SK-N-SH treated with all-trans-retinoic acid at 6 μM for 48 hours (cell line): ENCODE results near the gene LPP.

ENCODE experiments used
- ATAC-seq: fragments of 200-7000 bp; cut with Tn5 transposase; 3 replicates; pipeline ENCODE4 v1.9.1; 2020; ENCODE audit warnings: mild to moderate bottlenecking, moderate library complexity
- BACH2 ChIP-seq: fragments of 250-450 bp; sonication (Bioruptor Pico); IDR thresholded peaks from 2 replicates; pipeline ENCODE4 v1.9.0; 2021; ENCODE audit warnings: mild to moderate bottlenecking, borderline replicate concordance
- CREB5 ChIP-seq: fragments of 250-450 bp; sonication (Bioruptor Pico); IDR thresholded peaks from 2 replicates; pipeline ENCODE4 v1.5.1; 2020; ENCODE audit warnings: low read depth, mild to moderate bottlenecking, moderate library complexity
- CSDC2 ChIP-seq: fragments of 250-450 bp; sonication (Bioruptor Pico); IDR thresholded peaks from 2 replicates; pipeline ENCODE4 v1.5.0; 2020; ENCODE audit warnings: mild to moderate bottlenecking, moderate library complexity
- ESRRG ChIP-seq: fragments of 250-450 bp; sonication (Bioruptor Pico); IDR thresholded peaks from 2 replicates; pipeline ENCODE4 v1.6.1; 2021; ENCODE audit warnings: mild to moderate bottlenecking
- GLIS3 ChIP-seq: fragments of 250-450 bp; sonication (Bioruptor Pico); IDR thresholded peaks from 2 replicates; pipeline ENCODE4 v1.5.0; 2020; ENCODE audit warnings: mild to moderate bottlenecking, moderate library complexity
- OSR1 ChIP-seq: fragments of 250-450 bp; sonication (Bioruptor Pico); IDR thresholded peaks from 2 replicates; pipeline ENCODE4 v1.8.0; 2022; ENCODE audit warnings: moderate library complexity, mild to moderate bottlenecking, inconsistent platforms
- POU6F1 ChIP-seq: fragments of 250-450 bp; sonication (Bioruptor Pico); IDR thresholded peaks from 2 replicates; pipeline ENCODE4 v1.8.0; 2021; ENCODE audit warnings: low read depth, mild to moderate bottlenecking, moderate library complexity, borderline replicate concordance
- PPARA ChIP-seq: fragments of 250-450 bp; sonication (Bioruptor Pico); IDR thresholded peaks from 2 replicates; pipeline ENCODE4 v1.5.0; 2020; ENCODE audit warnings: mild to moderate bottlenecking, borderline replicate concordance
- RARB ChIP-seq: fragments of 250-450 bp; sonication (Bioruptor Pico); IDR thresholded peaks from 2 replicates; pipeline ENCODE4 v1.8.0; 2021; ENCODE audit warnings: mild to moderate bottlenecking, moderate library complexity
- SNAI2 ChIP-seq: fragments of 250-450 bp; sonication (Bioruptor Pico); IDR thresholded peaks from 2 replicates; pipeline ENCODE4 v1.5.0; 2020; ENCODE audit warnings: mild to moderate bottlenecking, moderate library complexity
- TCF4 ChIP-seq: fragments of 250-450 bp; sonication (Bioruptor Pico); IDR thresholded peaks from 2 replicates; pipeline ENCODE4 v1.8.0; 2021; ENCODE audit warnings: mild to moderate bottlenecking, moderate library complexity, borderline replicate concordance
- TOX ChIP-seq: fragments of 250-450 bp; sonication (Bioruptor Pico); IDR thresholded peaks from 2 replicates; pipeline ENCODE4 v1.8.0; 2021; ENCODE audit warnings: mild to moderate bottlenecking, moderate library complexity, borderline replicate concordance
- ZC3H10 ChIP-seq: fragments of 250-450 bp; sonication (Bioruptor Pico); IDR thresholded peaks from 2 replicates; pipeline ENCODE4 v1.5.1; 2021; ENCODE audit warnings: mild to moderate bottlenecking, moderate library complexity
- ZFP3 ChIP-seq: fragments of 250-450 bp; sonication (Bioruptor Pico); IDR thresholded peaks from 2 replicates; pipeline ENCODE4 v1.5.0; 2020; ENCODE audit warnings: mild to moderate bottlenecking, moderate library complexity
- ZFP30 ChIP-seq: fragments of 450-650 bp; formaldehyde crosslinking; IDR thresholded peaks from 2 replicates; pipeline ENCODE4 v1.5.0; 2022; ENCODE audit warnings: mild to moderate bottlenecking, moderate library complexity
- ZNF565 ChIP-seq: fragments of 450-650 bp; formaldehyde crosslinking; conservative IDR thresholded peaks from 2 replicates; pipeline ENCODE4 v1.5.0; 2020; ENCODE audit warnings: low read depth, mild to moderate bottlenecking, moderate library complexity
- ZNF70 ChIP-seq: fragments of 450-650 bp; formaldehyde crosslinking; IDR thresholded peaks from 2 replicates; pipeline ENCODE4 v1.5.0; 2020; ENCODE audit warnings: mild to moderate bottlenecking, moderate library complexity
- ZNF8 ChIP-seq: fragments of 450-650 bp; formaldehyde crosslinking; IDR thresholded peaks from 2 replicates; pipeline ENCODE4 v1.5.0; 2020; ENCODE audit warnings: mild to moderate bottlenecking, moderate library complexity
- TF ChIP-seq, protein P1 (sequence below): fragments of 250-450 bp; sonication (Bioruptor Pico); IDR thresholded peaks from 2 replicates; pipeline ENCODE4 v1.5.1; 2021; ENCODE audit warnings: mild to moderate bottlenecking, moderate library complexity
- TF ChIP-seq, protein P2 (sequence below): fragments of 250-450 bp; sonication (Bioruptor Pico); IDR thresholded peaks from 2 replicates; pipeline ENCODE4 v1.8.0; 2020; ENCODE audit warnings: mild to moderate bottlenecking, moderate library complexity, borderline replicate concordance

The LPP gene

GRCh38 chr3:188537606-188538005 lies 383.6 kb downstream of the LPP start:
- TF ChIP-seq ZNF70 (CRISPR knock-in tag) = no peak
- TF ChIP-seq GLIS3 = no peak
- no peak for TF ChIP-seq ZFP3 (CRISPR knock-in tag)
- no peak for TF ChIP-seq CSDC2 (CRISPR knock-in tag)
- no peak for TF ChIP-seq ZNF565 (CRISPR knock-in tag)
- no peak for TF ChIP-seq POU6F1
- TF ChIP-seq, protein P1, sequence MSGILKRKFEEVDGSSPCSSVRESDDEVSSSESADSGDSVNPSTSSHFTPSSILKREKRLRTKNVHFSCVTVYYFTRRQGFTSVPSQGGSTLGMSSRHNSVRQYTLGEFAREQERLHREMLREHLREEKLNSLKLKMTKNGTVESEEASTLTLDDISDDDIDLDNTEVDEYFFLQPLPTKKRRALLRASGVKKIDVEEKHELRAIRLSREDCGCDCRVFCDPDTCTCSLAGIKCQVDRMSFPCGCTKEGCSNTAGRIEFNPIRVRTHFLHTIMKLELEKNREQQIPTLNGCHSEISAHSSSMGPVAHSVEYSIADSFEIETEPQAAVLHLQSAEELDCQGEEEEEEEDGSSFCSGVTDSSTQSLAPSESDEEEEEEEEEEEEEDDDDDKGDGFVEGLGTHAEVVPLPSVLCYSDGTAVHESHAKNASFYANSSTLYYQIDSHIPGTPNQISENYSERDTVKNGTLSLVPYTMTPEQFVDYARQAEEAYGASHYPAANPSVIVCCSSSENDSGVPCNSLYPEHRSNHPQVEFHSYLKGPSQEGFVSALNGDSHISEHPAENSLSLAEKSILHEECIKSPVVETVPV (CRISPR knock-in tag) = no peak
- TF ChIP-seq TOX (CRISPR knock-in tag) = no peak
- no peak for TF ChIP-seq SNAI2 (CRISPR knock-in tag)
- ATAC-seq = no peak

GRCh38 chr3:188539037-188539436 lies 385.1 kb downstream of the LPP start:
- TF ChIP-seq ESRRG (CRISPR knock-in tag) = no peak
- TF ChIP-seq ZNF565 (CRISPR knock-in tag) = no peak
- no peak for TF ChIP-seq GLIS3
- no peak for TF ChIP-seq TOX (CRISPR knock-in tag)
- no peak for TF ChIP-seq TCF4 (CRISPR knock-in tag)
- no peak for TF ChIP-seq ZNF8 (CRISPR knock-in tag)
- no peak for TF ChIP-seq ZC3H10 (CRISPR knock-in tag)
- no peak for ATAC-seq

- no peak for ATAC-seq
- TF ChIP-seq, protein P2, sequence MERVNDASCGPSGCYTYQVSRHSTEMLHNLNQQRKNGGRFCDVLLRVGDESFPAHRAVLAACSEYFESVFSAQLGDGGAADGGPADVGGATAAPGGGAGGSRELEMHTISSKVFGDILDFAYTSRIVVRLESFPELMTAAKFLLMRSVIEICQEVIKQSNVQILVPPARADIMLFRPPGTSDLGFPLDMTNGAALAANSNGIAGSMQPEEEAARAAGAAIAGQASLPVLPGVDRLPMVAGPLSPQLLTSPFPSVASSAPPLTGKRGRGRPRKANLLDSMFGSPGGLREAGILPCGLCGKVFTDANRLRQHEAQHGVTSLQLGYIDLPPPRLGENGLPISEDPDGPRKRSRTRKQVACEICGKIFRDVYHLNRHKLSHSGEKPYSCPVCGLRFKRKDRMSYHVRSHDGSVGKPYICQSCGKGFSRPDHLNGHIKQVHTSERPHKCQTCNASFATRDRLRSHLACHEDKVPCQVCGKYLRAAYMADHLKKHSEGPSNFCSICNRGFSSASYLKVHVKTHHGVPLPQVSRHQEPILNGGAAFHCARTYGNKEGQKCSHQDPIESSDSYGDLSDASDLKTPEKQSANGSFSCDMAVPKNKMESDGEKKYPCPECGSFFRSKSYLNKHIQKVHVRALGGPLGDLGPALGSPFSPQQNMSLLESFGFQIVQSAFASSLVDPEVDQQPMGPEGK = no peak
Observed at GRCh38 chr3:188539631-188540194, 385.8 kb downstream of the LPP start.

DNA sequence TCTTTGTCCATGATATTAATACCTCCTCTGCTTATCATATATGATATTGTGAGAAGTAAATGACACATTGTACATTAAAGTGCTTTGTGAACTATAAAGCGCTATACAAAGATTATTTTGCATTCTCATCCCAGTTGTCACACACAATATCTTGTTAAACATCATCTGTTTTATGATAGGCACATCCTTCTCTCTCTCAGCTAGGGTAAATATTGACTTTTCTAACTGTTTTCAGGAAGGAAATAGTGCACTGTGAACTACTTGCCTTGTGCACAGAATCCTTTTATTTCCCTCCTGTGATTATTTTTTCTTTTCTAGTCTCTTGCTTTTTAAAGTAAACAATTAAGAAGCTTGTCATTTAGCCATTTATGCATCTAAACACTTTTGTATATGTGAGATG lies 388.2 kb downstream of the LPP start:
- ATAC-seq = no peak
- TF ChIP-seq PPARA (no peak), ZC3H10 (CRISPR knock-in tag) (no peak), CSDC2 (CRISPR knock-in tag) (no peak), ESRRG (CRISPR knock-in tag) (no peak), BACH2 (CRISPR knock-in tag) (no peak), TCF4 (CRISPR knock-in tag) (no peak), ZNF8 (CRISPR knock-in tag) (no peak)
- TF ChIP-seq, protein P1 (CRISPR knock-in tag) = no peak

DNA sequence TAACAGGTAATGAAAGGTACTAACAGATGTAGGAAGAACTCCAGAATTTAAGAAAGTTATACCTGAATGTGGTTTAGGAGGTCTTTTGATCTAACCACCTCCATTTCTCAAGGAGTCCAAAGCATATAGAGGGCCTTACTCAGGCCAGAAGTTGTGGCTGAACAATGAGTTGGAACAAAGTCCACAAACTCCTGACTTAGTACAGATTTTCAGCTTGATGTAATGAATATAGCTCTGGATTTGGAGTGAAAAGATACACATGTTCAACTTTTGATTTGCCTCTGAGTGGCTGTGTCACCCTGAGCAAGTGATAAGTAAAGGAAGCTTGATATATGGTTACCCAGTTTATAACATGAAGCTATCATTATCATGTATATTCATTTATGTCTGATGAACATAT lies 390.1 kb downstream of the LPP start:
- TF ChIP-seq PPARA (no peak), SNAI2 (CRISPR knock-in tag) (no peak), ZNF565 (CRISPR knock-in tag) (no peak), ZFP30 (no peak), ZNF8 (CRISPR knock-in tag) (no peak), RARB (CRISPR knock-in tag) (no peak), ZFP3 (CRISPR knock-in tag) (no peak), ZC3H10 (CRISPR knock-in tag) (no peak), OSR1 (no peak), GLIS3 (no peak), CREB5 (CRISPR knock-in tag) (no peak)
- TF ChIP-seq, protein P1 (CRISPR knock-in tag) = no peak
- ATAC-seq = no peak
